DMS 273 (cell line): ENCODE data around the gene UNC13D.
A peak's percentile ranks its signal among the peaks of the same experiment; 100 is the strongest.
"Not testable (repeated sequence)": the region's sequence is repeated elsewhere in the genome, so short reads cannot be mapped to it uniquely, and the experiment has no call there.

ENCODE experiments used
- DNase-seq: peaks from one replicate; lab custom pipeline; 2025; ENCODE audit not compliant: unreplicated experiment; lab: John Stamatoyannopoulos, UW

UNC13D gene

GRCh38 chr17:75843577-75844529, at the start of gene UNC13D:
TSS of gene UNC13D (minus strand) at chr17:75844404. CDS start at chr17:75844337, 67 bp downstream.
- no peak for DNase-seq

DNA sequence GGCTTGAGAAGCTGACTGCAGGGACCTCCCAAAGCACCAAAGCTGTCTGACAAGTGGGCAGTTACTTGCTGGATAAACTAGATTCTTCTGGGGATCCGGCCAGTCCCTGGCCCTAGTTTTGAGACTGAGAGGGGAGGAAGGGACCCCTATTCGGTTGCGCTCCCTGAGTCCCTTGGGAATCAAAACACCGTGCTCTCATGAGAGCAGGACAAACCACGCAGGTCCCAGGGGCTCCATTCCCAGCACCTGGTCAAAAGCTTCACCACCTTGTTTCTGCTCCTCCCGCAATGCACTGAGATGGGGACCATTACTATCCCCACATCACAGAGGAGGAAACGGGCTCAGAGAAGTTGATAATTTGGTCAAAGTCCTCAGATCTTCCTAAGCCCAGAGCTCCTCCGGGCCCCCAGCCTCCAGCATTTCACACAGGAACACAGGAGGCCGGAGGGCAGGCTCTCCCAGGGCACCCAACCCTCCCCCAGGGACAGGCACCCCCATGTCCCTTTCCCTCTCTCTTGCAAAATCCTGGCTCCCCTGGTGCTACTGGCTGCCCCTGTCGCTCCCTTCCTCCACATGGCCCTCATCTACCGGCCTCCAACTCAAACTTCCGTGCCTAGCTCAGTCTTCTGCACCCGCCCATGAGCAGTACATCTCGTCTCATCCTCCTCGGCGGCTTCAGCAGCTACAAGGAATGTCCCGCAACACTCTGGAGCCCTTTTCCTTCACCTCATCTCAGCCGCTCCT, 49.3 kb upstream of the UNC13D start:
- no peak for DNase-seq

- no peak for DNase-seq
These were observed 48.5 kb upstream of the UNC13D start for GRCh38 chr17:75892556-75893224.

DNA sequence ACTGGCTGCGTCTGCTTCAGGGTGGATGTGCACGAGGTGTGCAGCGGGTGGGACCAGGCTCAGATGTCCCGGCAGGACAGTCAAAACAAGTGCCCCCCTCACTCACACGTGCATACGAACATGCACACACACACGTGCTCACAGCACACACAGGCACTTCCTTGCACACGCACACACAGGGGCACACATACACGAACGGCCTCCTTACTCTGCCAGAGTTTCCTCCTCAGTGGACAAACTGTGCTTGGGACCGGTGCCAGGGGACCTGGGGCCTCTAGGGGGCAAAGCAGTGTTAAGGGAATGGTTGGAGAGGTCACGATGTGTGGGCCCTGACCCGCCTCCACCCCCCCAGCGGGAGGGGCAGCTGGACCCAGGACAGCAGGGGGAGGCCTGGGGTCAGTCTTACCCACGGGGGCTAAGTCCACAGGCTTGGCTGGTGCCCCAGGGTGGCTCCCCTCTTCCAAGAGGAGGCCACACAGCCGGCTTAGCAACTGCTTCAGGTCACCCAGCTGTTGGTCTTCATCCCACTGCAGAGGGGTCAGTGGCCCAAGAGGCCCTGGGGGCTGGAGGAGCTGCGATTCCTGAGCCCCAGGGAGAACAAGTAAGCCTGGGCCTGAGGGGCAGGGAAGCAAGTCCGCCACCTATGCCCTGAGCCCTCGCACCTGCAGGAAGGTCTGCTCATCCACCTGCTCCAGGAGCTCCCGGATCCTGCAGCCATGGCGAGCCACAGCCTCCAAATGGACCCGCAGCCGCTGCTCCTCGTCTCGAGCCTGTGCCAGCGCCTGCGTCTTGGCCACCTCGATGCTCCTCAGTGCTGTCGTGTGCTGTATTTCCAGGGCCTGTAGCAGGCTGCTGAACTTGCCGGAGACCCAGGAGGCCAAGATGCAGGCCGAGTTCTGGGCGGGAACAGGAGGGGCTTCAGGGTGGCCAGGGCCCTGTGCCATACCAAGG, 47.7 kb upstream of the UNC13D start:
- no peak for DNase-seq

- DNase-seq = no peak
These were observed 46.9 kb upstream of the UNC13D start for GRCh38 chr17:75891022-75891604.

DNA sequence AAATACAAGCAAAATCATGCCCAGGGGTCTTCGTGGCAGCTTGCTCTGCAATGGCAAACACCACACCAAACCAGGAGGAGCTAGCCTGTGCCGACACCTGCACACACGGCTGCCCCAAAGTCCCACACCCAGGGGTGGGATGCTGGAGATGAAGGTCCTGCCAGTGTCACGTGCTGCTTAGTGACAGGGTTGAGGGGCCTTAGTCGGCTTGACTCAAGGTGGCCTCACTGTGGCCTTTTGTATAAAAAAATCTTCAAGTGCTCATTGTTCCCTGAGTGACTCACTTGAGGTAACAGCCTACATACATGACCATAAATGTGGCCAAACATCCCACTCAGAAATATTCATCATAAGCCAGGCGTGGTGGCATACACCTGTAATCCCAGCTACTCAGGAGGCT, 45.2 kb upstream of the UNC13D start:
- DNase-seq = no peak

DNA sequence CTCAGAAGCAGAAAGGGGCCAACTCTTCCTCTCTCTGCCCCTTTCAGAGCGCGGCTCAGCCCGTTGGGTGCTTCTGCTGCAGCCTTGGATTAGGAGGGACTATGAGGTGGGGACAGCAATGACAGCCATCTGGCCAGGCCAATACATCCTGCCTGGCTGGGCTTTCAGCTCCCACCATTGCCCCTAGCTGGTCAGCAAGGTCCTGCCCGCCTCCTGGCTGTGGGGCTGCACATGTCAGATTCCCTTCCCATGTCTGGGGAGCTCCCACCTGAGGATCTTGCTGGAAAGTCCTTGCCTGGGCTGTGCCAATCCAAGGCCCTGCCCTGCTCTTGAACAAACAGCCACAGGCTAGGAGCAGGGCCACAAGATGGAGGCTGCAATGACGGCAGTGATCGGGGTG, 44.3 kb upstream of the UNC13D start:
- no peak for DNase-seq

DNA sequence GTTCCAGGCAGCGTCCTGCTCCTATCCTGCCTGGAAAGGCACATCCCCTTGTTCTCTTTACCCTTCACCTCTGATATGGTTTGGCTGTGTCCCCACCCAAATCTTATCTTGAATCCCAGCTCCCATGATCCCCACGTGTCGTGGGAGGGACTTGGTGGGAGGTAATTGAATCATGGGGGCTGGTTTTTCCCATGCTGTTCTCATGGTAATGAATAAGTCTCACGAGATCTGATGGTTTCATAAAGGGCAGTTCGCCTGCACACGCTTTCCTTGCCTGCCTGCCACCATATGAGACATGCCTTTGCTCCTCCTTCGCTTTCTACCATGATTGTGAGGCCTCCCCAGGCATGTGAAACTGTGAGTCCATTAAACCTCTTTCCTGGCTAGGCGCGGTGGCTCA, 41.7 kb upstream of the UNC13D start:
- DNase-seq = not testable (repeated sequence)

GRCh38 chr17:75885431-75885830, 41.2 kb upstream of the UNC13D start:
- no peak for DNase-seq

DNA sequence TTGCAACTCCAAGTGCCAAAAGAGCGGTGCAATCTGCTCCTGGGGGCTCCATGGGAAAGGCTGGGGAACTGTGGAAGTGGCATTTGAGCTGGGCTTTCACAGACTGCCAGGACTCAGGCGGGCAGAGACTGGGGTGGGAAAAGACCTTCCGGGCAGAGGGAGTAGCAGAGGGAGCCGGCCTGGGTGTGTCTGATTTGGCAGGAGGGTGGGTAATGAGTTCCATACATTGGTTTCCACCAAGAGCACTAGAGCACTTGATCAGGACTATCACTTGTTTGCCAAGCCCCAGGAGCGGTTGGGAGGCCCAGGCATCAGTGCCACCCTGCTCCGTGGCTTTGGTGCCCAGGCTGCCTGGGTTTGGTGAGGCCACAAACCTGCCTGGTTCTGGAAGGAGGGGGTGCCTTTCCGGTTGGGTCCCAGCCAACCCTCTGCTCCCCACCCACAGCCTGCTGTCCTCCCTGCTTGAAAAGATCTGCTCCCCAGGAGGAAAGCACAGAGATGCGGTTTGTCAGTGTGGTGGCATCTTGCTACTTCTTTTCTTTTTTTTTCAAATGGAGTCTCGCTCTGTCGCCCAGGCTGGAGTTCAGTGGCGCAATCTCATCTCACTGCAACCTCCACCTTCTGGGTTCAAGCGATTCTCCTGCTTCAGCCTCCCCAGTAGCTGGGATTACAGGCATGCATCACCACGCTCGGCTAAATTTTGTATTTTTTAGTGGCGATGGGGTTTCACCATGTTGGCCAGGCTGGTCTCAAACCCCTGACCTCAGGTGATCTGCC, 37.7 kb upstream of the UNC13D start:
- DNase-seq = no peak

GRCh38 chr17:75880266-75880665, 36.1 kb upstream of the UNC13D start:
- no peak for DNase-seq

DNA sequence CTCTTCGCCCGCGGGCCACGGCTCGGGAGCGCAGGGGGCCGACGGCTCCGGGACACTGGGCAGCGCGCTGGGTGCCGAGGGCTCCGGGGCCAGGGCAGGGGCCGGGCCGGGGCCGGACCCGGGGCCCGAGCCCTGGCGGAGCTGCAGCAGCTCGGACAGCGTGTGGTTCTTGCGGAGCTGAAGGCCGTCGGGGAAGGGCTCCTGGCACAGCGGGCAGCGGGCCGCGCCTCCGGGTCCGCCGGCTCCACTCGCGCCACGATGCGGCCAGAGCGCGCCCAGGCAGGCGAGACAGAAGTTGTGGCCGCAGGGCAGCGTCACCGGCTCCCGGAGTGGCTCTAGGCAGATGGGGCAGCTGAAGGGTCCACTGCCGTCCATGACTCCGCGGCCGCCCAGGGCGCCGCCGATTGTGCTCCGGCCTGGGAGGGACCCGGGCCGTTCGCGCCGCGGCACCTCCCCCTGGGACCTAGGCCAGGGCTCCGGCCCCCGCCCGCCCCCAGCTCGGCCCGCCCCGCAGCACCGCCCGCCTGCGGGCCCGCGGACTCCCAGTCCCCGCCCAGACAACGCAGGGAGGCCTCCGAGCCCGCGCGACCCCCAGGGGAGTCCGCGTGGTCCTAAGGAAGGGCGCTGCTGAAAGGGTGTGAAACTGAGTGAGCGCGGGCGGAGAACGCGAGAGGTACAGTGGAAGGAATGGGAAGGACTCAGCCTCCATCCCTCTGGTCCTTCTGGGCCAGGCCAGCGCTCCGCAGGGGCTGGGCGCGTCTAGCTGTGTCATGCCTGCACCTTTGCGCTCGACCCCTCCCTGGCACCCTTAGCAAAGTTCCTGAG, 34.2 kb upstream of the UNC13D start, which contains the start of gene TRIM47:
Gene TRIM47 (minus strand): TSS at position 408 of the 825 bp plus-strand sequence. CDS start 33 bp downstream, at position 375.
- DNase-seq = peak; percentile 50

- DNase-seq = peak; percentile 88
These were observed 33.6 kb upstream of the UNC13D start for GRCh38 chr17:75877752-75878173.

GRCh38 chr17:75876938-75877751, 32.9 kb upstream of the UNC13D start:
- DNase-seq = peak; percentile 76

DNA sequence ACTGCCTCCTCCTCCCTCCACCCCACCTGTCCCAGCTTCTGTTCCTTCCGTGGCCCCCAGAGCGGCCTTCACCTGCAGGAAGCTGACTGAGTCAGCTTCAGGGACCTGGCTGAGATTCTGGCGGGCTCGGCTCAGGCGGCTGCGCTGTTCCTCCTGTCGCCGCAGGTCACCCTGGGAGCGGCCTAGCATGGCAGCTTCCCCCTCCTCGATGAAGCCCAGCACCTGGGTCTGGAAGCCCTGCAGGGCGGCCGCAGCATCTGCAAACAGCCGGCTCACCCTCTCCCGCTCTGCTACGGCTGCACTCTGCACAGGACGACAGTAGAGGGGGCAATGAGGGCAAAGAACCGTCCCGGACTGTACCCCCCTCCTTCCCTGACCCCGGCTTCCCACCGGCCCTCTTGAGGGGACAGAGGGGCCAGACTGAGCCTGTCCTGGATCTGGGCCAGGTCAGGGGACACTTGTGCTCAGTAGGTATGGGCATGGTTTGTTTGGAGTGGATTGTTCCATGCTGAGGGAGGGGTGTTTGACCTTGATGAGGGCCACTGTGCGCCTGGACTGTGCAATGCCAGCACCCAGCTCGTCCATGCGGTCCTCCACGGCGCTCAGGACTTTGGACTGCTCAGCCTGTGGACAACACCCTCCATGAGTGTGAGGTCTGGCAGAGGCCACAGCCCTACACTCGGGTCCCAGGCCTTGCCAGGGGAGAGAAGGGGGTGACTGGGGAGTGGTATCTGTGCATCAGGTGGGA, 32.2 kb upstream of the UNC13D start:
- peak; percentile 83 for DNase-seq

GRCh38 chr17:75875940-75876189, 31.7 kb upstream of the UNC13D start:
- no peak for DNase-seq
